A673 (cell line): ENCODE measurements around the gene CERS6. TPM values are rescaled to one million over a fixed set of nuclear protein-coding genes. Genes with fewer than 3 reads are reported as not detected.

ENCODE experiments used
- BruUV-seq: library from RNA; stranded (reverse); fragments of 400-500 nt; replicated peaks from 2 replicates; lab custom pipeline; 2021; lab: Mats Ljungman, UMichigan
- CTCF ChIA-PET: fragments of 300-600 bp; sonication (Branson Sonifier 250); formaldehyde crosslinking; loops from one replicate; lab custom pipeline; 2022; ENCODE audit warnings: antibody characterized with exemption; lab: Charles Lee
- POLR2A ChIA-PET: fragments of 300-600 bp; sonication (Branson Sonifier 250); formaldehyde crosslinking; loops from one replicate; lab custom pipeline; 2022; ENCODE audit warnings: antibody characterized with exemption; ENCODE audit not compliant: low non-redundant PET; lab: Charles Lee
- DNase-seq: peaks from one replicate; pipeline ENCODE4 v3.0.0-alpha.2; 2015; ENCODE audit warnings: low spot score
- H3K27ac ChIP-seq: fragments of 200-600 bp; sonication (generic); 2 replicates; pipeline ENCODE4 v1.5.1; 2016; ENCODE audit warnings: mixed run types, low read depth, mild to moderate bottlenecking, mixed read lengths, antibody characterized with exemption, low read length; ENCODE audit not compliant: poor library complexity, severe bottlenecking
- H3K27me3 ChIP-seq: fragments of 200-600 bp; sonication (generic); replicated peaks from 2 replicates; pipeline ENCODE4 v1.6.1; 2017; ENCODE audit warnings: mixed run types, low read depth, mild to moderate bottlenecking, mixed read lengths, antibody characterized with exemption, low read length; ENCODE audit not compliant: insufficient read depth, poor library complexity
- H3K36me3 ChIP-seq: fragments of 200-600 bp; sonication (generic); 2 replicates; pipeline ENCODE4 v1.6.1; 2016; ENCODE audit warnings: mixed run types, mild to moderate bottlenecking, mixed read lengths, antibody characterized with exemption, low read length; ENCODE audit not compliant: insufficient read depth, poor library complexity, severe bottlenecking
- H3K4me1 ChIP-seq: fragments of 200-600 bp; sonication (generic); 2 replicates; pipeline ENCODE4 v1.6.1; 2017; ENCODE audit warnings: mixed run types, mild to moderate bottlenecking, mixed read lengths, antibody characterized with exemption, low read length; ENCODE audit not compliant: insufficient read depth, poor library complexity, severe bottlenecking
- H3K4me3 ChIP-seq: fragments of 200-600 bp; sonication (generic); 2 replicates; pipeline ENCODE4 v1.5.1; 2016; ENCODE audit warnings: low read depth, mixed run types, mild to moderate bottlenecking, mixed read lengths, low read length; ENCODE audit not compliant: poor library complexity, severe bottlenecking
- H3K9me3 ChIP-seq: fragments of 200-600 bp; sonication (generic); 2 replicates; pipeline ENCODE4 v1.6.1; 2016; ENCODE audit warnings: mixed run types, low read depth, mild to moderate bottlenecking, mixed read lengths, antibody characterized with exemption, low read length; ENCODE audit not compliant: poor library complexity, severe bottlenecking
- EZH2 ChIP-seq: fragments of 200-600 bp; sonication (generic); IDR thresholded peaks from 2 replicates; pipeline ENCODE4 v1.6.1; 2017; ENCODE audit warnings: borderline replicate concordance, low read depth, mild to moderate bottlenecking, mixed read lengths, antibody characterized with exemption, low read length; ENCODE audit not compliant: poor library complexity, severe bottlenecking
- intact Hi-C: fragments of 100-400 bp; cut with micrococcal nuclease; formaldehyde crosslinking; loops from one replicate; pipeline ENCODE4 v1.10.0; 2022; ENCODE audit not compliant: unreplicated experiment
- total RNA-seq: library from RNA; stranded (reverse); gene quantifications from 2 replicates; pipeline ENCODE4 v1.2.3, GENCODE V29; 2021
- TF ChIP-seq, protein P1 (sequence below): fragments of 300-800, 200-600 bp; sonication (generic); conservative IDR thresholded peaks from 2 replicates; pipeline ENCODE4 v1.5.1; 2017; ENCODE audit warnings: low read depth, mild to moderate bottlenecking, antibody characterized with exemption, low read length, moderate library complexity, mixed read lengths

The CERS6 gene
- total RNA-seq, 1 experiment from 2014 or later: 12.4 TPM

DNA sequence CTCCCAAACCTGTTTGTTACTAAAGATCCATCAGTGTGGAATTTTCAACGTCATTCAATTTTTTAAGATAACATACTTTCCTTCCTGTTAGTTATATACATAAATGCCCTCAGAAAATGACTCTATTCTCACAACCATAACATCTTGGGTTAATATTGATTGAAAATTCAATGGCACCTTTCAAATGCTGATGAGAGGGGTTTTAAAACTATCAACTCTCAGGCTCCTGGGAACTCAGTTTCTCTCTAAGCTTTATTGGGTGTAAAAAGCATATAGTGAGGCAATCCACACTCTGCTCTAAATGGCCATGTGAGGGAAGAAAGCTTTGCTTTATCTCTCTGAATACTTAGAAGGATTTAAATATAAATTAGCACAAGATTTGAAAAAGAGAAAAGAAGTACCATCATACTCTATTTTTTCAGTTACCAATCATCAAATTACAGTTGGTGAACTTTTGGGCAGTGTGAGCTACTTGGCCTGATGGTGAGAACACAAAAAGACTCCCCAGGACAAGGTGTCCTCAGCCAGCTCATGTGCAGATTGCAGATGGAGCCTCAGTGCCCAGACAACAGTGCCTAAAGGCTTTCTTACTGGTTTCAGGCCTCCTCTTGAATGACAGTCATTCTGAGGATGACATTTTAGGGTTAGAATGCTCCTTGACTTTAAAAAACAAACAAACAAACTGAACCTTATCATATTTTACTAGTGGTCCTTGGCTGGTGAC is 24.6 kb upstream of the CERS6 start:
- no peaks in the 10 kb centered on the region for H3K4me1 ChIP-seq
- no TSS peak for BruUV-seq
- no peaks in the 10 kb centered on the region for H3K36me3 ChIP-seq
- no peak overlapping the region for H3K4me3 ChIP-seq
- CTCF ChIA-PET: no interaction called here
- no peaks in the 10 kb centered on the region for H3K9me3 ChIP-seq
- H3K27ac ChIP-seq: no peak overlapping the region
- POLR2A ChIA-PET: interaction anchor here (0.6 kb wide), 1 partner anchor 1451 kb away, joined by 3 read pairs; no protein-coding TSS in a partner anchor
- TF ChIP-seq, protein P1, sequence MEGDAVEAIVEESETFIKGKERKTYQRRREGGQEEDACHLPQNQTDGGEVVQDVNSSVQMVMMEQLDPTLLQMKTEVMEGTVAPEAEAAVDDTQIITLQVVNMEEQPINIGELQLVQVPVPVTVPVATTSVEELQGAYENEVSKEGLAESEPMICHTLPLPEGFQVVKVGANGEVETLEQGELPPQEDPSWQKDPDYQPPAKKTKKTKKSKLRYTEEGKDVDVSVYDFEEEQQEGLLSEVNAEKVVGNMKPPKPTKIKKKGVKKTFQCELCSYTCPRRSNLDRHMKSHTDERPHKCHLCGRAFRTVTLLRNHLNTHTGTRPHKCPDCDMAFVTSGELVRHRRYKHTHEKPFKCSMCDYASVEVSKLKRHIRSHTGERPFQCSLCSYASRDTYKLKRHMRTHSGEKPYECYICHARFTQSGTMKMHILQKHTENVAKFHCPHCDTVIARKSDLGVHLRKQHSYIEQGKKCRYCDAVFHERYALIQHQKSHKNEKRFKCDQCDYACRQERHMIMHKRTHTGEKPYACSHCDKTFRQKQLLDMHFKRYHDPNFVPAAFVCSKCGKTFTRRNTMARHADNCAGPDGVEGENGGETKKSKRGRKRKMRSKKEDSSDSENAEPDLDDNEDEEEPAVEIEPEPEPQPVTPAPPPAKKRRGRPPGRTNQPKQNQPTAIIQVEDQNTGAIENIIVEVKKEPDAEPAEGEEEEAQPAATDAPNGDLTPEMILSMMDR: no peak
- no peak for TF ChIP-seq EZH2
- DNase-seq: no peak
- H3K27me3 ChIP-seq: no peaks in the 10 kb centered on the region
- intact Hi-C loops: no loop called here

DNA sequence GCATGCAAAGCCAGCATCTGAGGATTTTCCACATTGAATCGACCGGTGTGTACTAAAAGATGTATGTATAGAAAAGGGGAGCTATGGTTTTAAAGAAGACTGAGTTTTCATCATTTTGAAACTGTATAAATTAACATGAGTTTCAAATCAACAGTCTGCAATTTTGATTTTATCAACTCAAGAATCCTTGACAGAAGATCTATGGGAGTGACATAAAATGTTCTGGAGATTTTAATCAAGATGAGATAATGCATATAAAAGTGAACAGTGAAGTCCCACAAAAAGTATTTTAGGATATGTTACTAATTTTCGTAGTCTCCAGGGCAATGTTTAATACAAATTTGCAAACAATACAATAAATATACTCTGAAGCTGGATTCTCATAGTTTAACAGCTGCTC is 24.0 kb upstream of the CERS6 start:
- POLR2A ChIA-PET: interaction anchor here (0.6 kb wide), 1 partner anchor 1450 kb away, joined by 3 read pairs; no protein-coding TSS in a partner anchor
- BruUV-seq: no TSS peak

DNA sequence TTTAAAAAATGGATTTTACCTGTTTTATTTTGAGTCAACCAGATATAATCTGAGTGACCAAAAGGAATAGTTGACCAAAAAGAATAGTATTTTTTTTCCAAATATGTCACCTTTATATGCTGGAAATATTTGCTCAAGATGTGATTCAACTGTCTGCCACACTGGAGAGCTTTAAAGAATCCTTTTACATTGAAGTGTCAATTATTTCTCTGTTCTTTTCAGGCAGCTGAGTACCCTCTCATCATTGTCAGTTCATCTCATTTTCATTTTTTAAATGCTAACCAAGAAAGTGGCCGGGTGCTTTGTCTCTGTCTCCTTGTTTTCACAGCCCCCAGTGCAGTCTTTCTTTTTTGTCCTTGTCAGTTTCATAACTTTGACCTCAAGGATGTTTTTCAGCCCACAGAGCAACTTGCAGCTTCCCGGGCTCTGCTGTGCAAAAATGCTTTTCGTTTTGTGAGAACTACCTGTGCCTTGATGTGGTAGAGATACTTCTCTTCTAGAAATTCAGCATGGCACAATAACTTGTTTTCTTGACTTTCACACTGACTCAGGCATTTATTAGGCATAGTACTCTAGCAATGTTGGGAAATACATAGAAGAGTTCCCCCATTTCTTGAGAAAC is 23.4 kb upstream of the CERS6 start:
- POLR2A ChIA-PET: no interaction called here
- CTCF ChIA-PET: no interaction called here
- TF ChIP-seq EZH2: no peak
- TF ChIP-seq, protein P1: no peak
- no peaks in the 10 kb centered on the region for H3K27me3 ChIP-seq
- H3K4me1 ChIP-seq: no peaks in the 10 kb centered on the region
- BruUV-seq: no TSS peak
- intact Hi-C loops: no loop called here
- no peak overlapping the region for H3K27ac ChIP-seq
- no peaks in the 10 kb centered on the region for H3K9me3 ChIP-seq
- H3K36me3 ChIP-seq: no peaks in the 10 kb centered on the region
- no peak for DNase-seq
- no peak overlapping the region for H3K4me3 ChIP-seq

More for the DNA sequence above, 24.0 kb upstream of the CERS6 start:
- CTCF ChIA-PET: no interaction called here
- Histone ChIP-seq H3K36me3 (no peaks in the 10 kb centered on the region), H3K4me3 (no peak overlapping the region), H3K27ac (no peak overlapping the region), H3K9me3 (no peaks in the 10 kb centered on the region), H3K4me1 (no peaks in the 10 kb centered on the region), H3K27me3 (no peaks in the 10 kb centered on the region)
- no peak for DNase-seq
- intact Hi-C loops: no loop called here
- TF ChIP-seq, protein P1: no peak
- no peak for TF ChIP-seq EZH2
